Uterus (tissue), 4 donors: ENCODE measurements around the gene UNC13B. TPM values are rescaled to one million over a fixed set of nuclear protein-coding genes. Genes with fewer than 3 reads are reported as not detected.
A peak's percentile ranks its signal among the peaks of the same experiment; 100 is the strongest.
"Not testable (repeated sequence)": the region's sequence is repeated elsewhere in the genome, so short reads cannot be mapped to it uniquely, and the experiment has no call there.

Experiments
- DNase-seq, 2 donors: peaks; one replicate each; pipeline ENCODE4 v3.0.0-alpha.2; 2019 to 2020
- H3K27ac ChIP-seq, 2 donors: fragments of 200-600 bp; sonication (generic); 1 replicate in 1 of 2; 2 replicates in 1 of 2; pipeline ENCODE4 v1.5.1; 2016 to 2018
- H3K27me3 ChIP-seq, 2 donors: fragments of 200-600 bp; sonication (generic); one replicate each; pipeline ENCODE4 v1.5.1; 2018 to 2019; ENCODE audit warnings: control low read depth in 1 of 2
- H3K36me3 ChIP-seq, 2 donors: fragments of 200-600 bp; sonication (generic); one replicate each; pipeline ENCODE4 v1.5.1; 2019; ENCODE audit warnings: control low read depth in 1 of 2
- H3K4me1 ChIP-seq, 2 donors: fragments of 200-600 bp; sonication (generic); one replicate each; pipeline ENCODE4 v1.5.1; 2018 to 2019; ENCODE audit warnings: control low read depth in 1 of 2
- H3K4me3 ChIP-seq, 2 donors: fragments of 200-600 bp; sonication (generic); 1 replicate in 1 of 2; 2 replicates in 1 of 2; pipeline ENCODE4 v1.5.1; 2018 to 2019; ENCODE audit warnings: mild to moderate bottlenecking in 1 of 2
- H3K9me3 ChIP-seq, 2 donors: fragments of 200-600 bp; sonication (generic); one replicate each; pipeline ENCODE4 v1.5.1; 2019; ENCODE audit warnings: control low read depth in 1 of 2
- POLR2A ChIP-seq, 2 donors: fragments of 450-650 bp; IDR thresholded peaks; one replicate each; pipeline ENCODE4 v1.6.1; 2016; ENCODE audit warnings: antibody characterized with exemption in 2 of 2, mild to moderate bottlenecking in 1 of 2, moderate library complexity in 1 of 2
- intact Hi-C: fragments of 100-400 bp; cut with DNase I; formaldehyde crosslinking; loops from one replicate; pipeline ENCODE4 v1.15.1; 2023; ENCODE audit warnings: low total_unique reads
- total RNA-seq, 4 donors: library from RNA; depleted of rRNA in 3 of 4; stranded (reverse); fragments of >200 nt in 3 of 4; gene quantifications; one replicate each; pipeline versions ENCODE4 v1.1.0 to v1.2.4, GENCODE V29; 2014 to 2023
- TF ChIP-seq, protein P1 (sequence below), 4 experiments: fragments of 200-600 bp in 2 of 4; fragments of 450-650 bp in 2 of 4; sonication (generic) in 2 of 4; IDR thresholded peaks; one replicate each; pipeline ENCODE4 v1.5.1; 2016 to 2019; ENCODE audit warnings: antibody characterized with exemption in 4 of 4, mild to moderate bottlenecking in 2 of 4, moderate library complexity in 1 of 4
- donor health status: DM: yes; HTN: yes; CAD: no.

Gene UNC13B
- total RNA-seq, 4 donors from 2014 or later = 11.2 to 37.1 (median 14.6) TPM

DNA sequence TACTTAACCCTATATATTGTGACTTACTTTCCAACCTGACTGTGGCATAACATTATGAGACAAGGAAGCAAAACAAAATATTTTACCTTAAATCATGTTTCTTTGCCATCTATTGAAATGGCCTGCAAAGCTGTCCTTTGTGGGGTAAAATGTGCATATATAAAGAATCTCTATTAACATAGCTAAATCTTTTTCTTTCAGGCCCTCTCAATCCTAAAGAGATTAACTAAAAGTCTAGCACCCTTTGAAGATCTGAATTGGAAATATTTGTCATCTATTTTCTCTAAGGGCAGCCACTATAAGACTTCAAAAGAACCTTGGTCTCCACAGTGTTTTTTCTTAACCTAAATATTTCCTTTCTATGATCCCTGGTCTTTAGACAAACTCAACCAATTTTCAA is 5.0 kb upstream of the UNC13B start:
- DNase-seq = no peak
- no peak overlapping the region for H3K4me3 ChIP-seq
- no peaks in the 10 kb centered on the region for H3K4me1 ChIP-seq
- H3K27ac ChIP-seq = no peak overlapping the region
- H3K36me3 ChIP-seq = no peaks in the 10 kb centered on the region
- H3K9me3 ChIP-seq = no peaks in the 10 kb centered on the region
- intact Hi-C loops = no loop called here
- H3K27me3 ChIP-seq = no peaks in the 10 kb centered on the region
- TF ChIP-seq, protein P1, sequence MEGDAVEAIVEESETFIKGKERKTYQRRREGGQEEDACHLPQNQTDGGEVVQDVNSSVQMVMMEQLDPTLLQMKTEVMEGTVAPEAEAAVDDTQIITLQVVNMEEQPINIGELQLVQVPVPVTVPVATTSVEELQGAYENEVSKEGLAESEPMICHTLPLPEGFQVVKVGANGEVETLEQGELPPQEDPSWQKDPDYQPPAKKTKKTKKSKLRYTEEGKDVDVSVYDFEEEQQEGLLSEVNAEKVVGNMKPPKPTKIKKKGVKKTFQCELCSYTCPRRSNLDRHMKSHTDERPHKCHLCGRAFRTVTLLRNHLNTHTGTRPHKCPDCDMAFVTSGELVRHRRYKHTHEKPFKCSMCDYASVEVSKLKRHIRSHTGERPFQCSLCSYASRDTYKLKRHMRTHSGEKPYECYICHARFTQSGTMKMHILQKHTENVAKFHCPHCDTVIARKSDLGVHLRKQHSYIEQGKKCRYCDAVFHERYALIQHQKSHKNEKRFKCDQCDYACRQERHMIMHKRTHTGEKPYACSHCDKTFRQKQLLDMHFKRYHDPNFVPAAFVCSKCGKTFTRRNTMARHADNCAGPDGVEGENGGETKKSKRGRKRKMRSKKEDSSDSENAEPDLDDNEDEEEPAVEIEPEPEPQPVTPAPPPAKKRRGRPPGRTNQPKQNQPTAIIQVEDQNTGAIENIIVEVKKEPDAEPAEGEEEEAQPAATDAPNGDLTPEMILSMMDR (IDR thresholded peaks at IDR 0.05) = no peak
- TF ChIP-seq POLR2A (IDR thresholded peaks at IDR 0.05) = no peak

DNA sequence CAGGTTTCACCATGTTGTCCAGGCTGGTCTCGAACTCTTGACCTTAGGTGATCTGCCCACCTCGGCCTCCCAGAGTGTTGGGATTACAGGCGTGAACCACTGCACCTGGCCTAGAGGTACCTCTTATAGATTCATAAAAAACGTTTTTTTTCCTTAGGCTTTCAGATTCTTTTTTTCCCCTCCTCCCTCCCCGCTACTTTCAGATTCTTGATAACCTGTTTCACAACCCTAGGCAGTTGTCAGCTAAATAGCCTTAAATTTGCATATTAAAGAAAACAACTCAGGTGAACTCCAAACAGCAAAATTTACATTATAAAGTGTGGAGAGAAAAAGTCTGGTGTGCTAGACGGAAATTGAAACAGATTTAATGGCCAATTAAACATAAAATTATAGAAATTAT is 4.0 kb upstream of the UNC13B start:
- H3K4me3 ChIP-seq, H3K27ac ChIP-seq, H3K4me1 ChIP-seq, DNase-seq, intact Hi-C loops, H3K36me3 ChIP-seq, H3K9me3 ChIP-seq, H3K27me3 ChIP-seq: not testable (repeated sequence)

DNA sequence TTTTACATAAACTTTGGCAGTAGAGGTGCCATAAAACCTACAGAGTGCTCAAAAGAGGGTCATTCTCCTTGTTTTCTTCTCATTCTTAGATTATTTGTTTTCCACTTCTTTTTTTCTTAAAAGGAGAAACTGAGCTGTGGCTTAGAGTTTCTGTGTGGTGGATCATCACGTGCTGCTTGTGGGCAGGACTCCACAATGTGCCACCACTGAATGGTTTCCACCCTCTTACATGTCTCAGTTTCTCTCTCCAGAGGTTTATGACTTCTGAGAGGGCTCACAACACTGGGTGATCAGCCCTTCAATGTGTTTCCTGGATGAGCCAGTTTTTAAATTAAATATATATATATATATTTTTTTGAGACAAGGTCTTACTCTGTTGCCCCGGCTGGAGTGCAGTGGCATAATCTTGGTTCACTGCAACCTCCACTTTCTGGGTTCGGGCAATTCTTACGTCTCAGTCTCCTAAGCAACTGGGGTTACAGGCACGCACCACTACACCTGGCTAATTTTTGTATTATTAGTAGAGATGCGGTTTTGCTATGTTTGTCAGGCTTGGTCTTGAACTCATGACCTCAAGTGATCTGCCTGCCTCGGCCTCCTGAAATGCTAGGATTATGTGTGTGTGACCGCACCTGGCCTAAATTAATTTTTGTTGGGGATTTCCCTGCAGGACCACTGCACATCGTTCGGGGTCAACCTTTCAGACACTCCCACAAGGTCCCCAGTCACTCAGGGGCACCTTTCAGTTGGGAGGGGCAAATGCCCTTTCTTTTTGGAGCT is 3.1 kb upstream of the UNC13B start:
- Histone ChIP-seq H3K27me3 (no peaks in the 10 kb centered on the region), H3K36me3 (no peaks in the 10 kb centered on the region), H3K4me1 (no peaks in the 10 kb centered on the region), H3K9me3 (no peaks in the 10 kb centered on the region), H3K27ac (no peak overlapping the region), H3K4me3 (no peak overlapping the region)
- DNase-seq = no peak
- intact Hi-C loops = no loop called here
- TF ChIP-seq POLR2A (IDR thresholded peaks at IDR 0.05) = no peak
- TF ChIP-seq, protein P1 (IDR thresholded peaks at IDR 0.05) = no peak

DNA sequence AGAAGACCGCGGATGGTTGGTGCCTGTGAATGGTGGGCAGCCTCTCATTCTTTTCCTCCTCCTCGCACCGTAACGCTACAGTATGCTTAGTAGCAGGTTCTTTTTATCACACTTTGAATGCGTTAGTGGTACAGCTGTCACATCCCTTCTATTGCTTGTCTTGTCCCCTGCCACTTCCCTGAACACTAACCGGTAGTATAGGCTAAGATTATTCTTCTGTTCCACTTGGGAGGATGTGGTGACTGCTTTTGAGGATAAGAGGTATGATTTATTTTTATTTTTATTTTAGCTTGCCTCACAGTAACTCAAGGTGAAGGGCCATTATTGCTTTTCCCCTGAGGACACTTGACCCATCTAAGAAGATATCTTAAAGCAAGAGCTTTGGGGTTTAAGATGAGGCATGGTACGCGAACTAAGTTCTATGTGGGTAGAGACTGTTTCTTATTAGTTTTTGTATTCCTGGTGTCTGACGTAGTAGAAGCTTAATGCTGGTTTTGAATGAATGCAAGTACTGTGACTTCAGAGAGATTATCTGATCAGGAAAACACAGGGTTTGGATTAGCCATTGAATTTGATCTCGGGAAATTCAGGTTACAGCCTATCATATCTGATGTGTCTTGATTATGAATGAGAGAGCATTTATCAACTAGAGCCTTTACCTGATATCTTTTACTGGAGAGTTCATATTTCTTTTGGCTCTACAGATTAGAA is 951 bp downstream of the UNC13B start:
- no peaks in the 10 kb centered on the region for H3K27me3 ChIP-seq
- no peaks in the 10 kb centered on the region for H3K4me1 ChIP-seq
- H3K27ac ChIP-seq = peak overlapping the region; percentile 90 to 93
- H3K4me3 ChIP-seq = peak overlapping the region; percentile 74 to 92
- DNase-seq = no peak
- intact Hi-C loops = no loop called here
- TF ChIP-seq POLR2A (IDR thresholded peaks at IDR 0.05) = no peak
- TF ChIP-seq, protein P1 (IDR thresholded peaks at IDR 0.05) = no peak
- H3K9me3 ChIP-seq = no peaks in the 10 kb centered on the region
- H3K36me3 ChIP-seq = no peaks in the 10 kb centered on the region

DNA sequence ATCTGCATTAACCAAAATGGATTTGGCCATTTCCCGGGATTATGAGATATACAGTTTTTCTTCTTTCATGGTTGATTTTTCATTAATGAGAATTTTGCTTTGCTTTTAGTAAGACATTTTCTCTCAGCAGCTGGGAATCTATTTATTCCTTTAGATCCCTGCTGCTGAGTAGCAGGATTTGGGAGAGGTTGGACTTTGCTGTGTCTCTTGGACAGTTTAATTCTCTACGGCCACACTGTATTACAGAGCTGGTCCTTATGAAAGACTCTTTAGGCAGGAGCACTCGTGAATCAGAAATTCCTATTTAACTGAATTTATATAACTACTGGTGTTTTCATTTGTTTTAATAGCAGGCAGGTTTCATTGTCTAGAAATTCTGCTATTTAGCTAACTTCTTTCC is 1.6 kb downstream of the UNC13B start:
- Histone ChIP-seq H3K27ac (no peak overlapping the region), H3K4me3 (no peak overlapping the region), H3K4me1 (no peaks in the 10 kb centered on the region), H3K36me3 (no peaks in the 10 kb centered on the region), H3K27me3 (no peaks in the 10 kb centered on the region), H3K9me3 (no peaks in the 10 kb centered on the region)
- no peak for DNase-seq
- TF ChIP-seq POLR2A (IDR thresholded peaks at IDR 0.05) = no peak
- TF ChIP-seq, protein P1 (IDR thresholded peaks at IDR 0.05) = no peak
- intact Hi-C loops = no loop called here
